GM19099 (cell line): Measurements from ENCODE around the gene PTGES2.

ENCODE experiments used
- POLR2A ChIP-seq: IDR thresholded peaks from 3 replicates; pipeline ENCODE4 v1.6.1; 2011; ENCODE audit warnings: low read depth; ENCODE audit not compliant: insufficient read length; ENCODE audit errors: extremely low read depth

The PTGES2 gene

DNA sequence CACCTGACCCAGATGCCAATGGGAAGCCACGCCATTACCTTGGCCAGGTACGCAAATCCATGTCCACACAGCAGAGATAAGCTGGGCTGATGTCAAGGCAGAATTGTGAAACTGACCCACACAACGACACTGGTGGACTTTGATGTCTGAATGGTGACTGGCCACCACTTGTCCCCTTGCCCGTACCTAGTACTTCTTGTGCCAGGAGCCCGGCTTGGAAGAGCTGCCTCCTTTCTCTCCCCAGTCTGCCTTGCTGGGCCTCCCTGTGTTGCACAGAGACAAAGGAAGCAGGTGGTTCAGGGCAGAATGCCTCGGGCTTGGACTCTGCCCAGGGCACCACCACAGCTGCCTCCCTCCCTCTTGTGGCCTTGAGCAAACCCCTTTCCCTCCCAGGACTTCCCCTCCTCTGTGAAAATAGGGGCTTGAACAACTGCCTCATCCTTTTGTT lies 23.3 kb downstream of the PTGES2 start:
- no peak for TF ChIP-seq POLR2A

DNA sequence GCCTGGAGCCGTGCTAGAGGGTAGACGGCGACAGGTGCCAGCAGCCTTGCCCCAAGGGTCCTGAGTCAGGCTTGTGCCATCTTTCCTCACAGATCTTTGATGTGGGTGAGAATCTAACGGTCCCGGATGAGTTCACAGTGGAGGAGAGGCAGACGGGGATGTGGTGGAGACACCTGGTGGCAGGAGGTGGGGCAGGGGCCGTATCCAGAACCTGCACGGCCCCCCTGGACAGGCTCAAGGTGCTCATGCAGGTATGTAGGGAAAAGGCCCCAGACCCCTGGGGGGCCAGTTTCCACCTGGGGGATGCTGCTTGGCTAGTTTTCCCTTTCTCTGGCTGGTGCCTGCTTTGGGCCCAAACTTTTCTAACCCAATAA lies 24.0 kb downstream of the PTGES2 start:
- no peak for TF ChIP-seq POLR2A

DNA sequence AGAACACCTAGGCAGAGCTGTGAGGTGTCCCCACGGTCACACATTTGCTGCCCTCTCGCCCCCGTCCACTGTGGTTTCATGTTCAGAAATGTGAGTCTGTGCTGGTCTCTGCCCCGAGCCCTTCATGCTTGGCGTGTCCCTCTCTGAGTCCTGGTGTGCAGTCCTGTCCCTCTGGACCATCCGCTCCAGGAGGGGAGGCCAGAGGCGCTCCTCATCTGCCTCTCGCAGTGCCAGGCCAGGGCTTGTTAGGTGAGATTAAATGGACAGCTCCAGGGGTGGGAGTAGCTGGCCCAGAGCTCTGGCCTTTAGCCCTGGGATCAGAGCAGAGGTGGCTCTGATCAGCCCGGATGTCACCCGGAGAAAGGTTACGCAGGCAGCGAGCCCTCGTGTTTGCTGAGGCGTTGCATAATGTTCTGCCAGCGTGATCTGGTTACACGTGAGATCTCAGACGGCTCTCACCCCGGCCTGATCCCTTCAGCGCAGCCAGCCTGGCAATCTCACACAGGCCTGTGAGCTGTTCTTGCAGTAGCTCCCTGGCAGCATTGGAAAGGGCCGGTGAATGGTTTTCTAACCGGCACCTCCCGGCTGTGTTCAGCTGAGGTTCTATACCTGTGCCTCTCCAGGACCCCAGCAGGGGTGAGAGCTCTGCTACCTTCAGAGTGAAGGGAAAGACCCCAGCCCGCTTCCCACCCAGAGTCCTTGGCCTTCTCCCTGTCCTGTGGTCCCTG lies 24.5 kb downstream of the PTGES2 start:
- no peak for TF ChIP-seq POLR2A

- TF ChIP-seq POLR2A: no peak
Observed at GRCh38 chr9:128102196-128102595, 25.3 kb downstream of the PTGES2 start.

- TF ChIP-seq POLR2A: no peak
Observed at GRCh38 chr9:128101690-128102089, 25.8 kb downstream of the PTGES2 start.

GRCh38 chr9:128101231-128101661 lies 26.3 kb downstream of the PTGES2 start:
- TF ChIP-seq POLR2A: no peak

DNA sequence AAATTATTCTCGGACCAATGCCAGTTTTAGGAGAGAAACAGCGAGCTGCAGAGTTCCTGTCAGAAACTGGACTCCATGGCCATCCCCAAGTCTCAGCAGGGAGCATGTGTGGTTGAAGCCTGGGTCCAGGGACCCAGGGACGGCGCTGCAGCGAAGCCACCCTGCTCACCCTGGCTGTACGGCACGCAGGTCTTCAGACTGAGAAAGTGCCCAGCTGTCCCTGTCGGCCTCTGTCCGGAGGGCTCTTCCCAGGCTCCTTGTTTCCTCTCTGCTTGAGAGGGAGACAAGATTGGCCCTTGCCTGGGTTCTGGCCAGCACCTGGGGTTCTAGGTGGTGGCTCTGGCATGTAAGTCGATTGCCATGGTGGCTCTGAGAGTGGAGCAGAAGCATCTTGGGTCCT lies 26.9 kb downstream of the PTGES2 start:
- TF ChIP-seq POLR2A: no peak

DNA sequence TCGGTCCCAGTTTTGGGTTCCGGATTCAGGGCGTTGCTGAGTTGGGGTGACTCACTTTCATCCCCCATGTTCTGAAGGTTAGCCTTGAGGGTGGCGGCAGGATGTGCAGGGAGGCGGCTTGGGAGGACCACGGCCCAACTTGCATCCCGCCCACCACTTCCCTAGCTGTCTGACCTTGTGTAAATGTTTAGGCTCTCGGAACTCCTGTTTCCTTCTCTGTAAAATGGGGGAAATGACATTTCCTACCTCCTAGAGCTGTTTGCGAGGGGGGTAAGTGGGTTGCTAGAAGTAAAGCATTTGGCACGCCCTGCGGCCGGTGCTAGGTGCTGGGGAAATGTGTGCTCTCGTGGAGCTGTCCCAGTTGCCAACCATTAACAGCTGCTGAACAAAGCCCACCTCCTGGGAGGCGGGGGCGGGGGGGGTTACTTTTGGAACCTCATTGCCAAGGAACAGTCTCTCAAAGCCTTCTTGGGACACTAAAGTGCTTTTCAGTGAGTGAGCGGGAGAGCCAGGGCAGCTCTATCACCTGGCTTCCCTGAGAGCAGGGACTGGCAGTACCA lies 27.5 kb downstream of the PTGES2 start:
- TF ChIP-seq POLR2A: no peak

DNA sequence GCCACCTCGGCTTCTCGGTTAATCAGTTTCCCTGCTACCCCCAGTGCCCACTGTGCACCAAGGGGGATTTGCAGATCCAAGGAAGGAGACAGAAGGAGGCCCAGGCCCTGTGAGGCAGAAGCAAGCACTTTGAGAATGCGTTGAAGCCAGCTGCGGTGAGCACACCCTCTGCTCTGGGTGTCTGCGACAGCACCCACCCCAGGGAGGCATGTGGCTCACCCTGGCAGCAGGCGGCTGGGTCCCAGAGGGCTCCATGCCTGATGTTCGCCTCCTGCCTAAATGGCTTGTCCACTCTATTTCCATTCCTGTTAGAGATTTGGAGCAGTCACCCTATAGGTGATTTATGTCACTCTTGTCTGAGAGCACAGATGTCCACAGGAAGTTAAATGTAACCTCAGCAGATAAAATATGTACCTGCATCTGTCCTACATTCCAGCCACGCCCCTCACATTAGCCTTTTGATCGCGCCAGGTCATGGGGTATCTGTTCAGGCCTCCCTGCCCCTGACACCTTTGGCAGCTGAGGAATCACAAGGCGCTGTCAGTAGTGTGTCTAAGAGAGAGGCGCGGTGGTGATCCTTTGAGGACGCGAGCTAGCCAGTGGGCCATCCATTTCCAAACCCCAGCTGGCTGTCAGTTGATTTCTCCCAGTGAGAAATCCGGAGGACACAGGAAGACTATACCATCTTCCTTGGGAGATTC lies 28.1 kb downstream of the PTGES2 start:
- TF ChIP-seq POLR2A: no peak

GRCh38 chr9:128098297-128099230 lies 29.0 kb downstream of the PTGES2 start:
- TF ChIP-seq POLR2A: no peak

GRCh38 chr9:128097543-128098296 lies 29.8 kb downstream of the PTGES2 start:
- no peak for TF ChIP-seq POLR2A

DNA sequence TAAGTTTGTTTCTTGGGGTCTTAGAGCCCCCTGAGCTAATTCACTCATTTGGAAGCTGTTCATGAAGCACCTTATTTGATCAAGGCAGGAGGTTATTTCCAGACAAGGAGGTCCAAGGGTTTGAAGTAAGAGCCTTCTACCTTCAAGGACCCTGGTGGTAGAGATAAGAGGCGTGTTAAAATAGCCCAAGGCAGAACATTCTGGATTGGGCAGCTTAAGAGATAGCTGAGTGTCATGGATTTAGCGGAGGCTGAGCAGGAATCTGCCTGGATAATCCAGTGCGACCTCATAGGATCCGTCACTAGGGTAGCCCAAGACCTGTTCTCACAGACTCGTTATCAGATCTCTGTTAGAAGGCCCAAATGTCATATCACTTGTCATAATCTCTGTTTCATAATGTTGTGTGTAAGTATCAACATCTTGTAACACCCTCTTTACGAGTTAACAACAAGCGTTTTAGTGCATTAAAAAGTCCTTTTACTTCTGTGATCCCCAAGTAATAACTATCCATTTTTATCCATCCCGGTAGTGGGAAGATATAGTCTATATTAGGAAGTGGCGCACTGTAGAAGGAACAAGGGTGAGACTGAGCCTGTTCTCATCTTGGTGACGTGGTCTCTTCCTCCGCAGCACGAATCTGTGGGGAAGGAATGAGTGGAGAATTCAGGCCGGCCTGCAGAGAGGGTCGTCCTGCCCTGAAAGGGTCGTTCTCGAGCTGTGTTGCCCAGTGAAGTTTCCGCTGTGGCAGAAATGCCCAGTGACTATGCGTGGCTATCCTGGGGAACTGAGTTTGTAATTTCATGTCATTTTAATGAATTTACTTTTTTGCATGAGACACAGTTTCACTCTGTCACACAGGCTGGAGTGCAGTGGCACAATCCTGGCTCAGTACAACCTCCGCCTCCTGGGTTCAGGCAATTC lies 30.7 kb downstream of the PTGES2 start:
- TF ChIP-seq POLR2A: no peak

GRCh38 chr9:128094950-128095544 lies 32.5 kb downstream of the PTGES2 start:
- TF ChIP-seq POLR2A: no peak
